GM18907 (cell line): ENCODE data around the gene RCSD1.
"Not testable (repeated sequence)": the region's sequence is repeated elsewhere in the genome, so short reads cannot be mapped to it uniquely, and the experiment has no call there.

Source experiments
- ATAC-seq: cut with Tn5 transposase; IDR thresholded peaks from one replicate; pipeline ENCODE4 v1.9.1; 2021; ENCODE audit warnings: mild to moderate bottlenecking, moderate library complexity; ENCODE audit not compliant: unreplicated experiment

RCSD1 gene

GRCh38 chr1:167710836-167711235, 80.8 kb downstream of the RCSD1 start:
- ATAC-seq = no peak

- no peak for ATAC-seq
Measured at GRCh38 chr1:167711797-167712196, 81.8 kb downstream of the RCSD1 start.

GRCh38 chr1:167713330-167714081, 83.5 kb downstream of the RCSD1 start:
- no peak for ATAC-seq

- peak; percentile 60 for ATAC-seq
Measured at GRCh38 chr1:167714098-167714438, 84.0 kb downstream of the RCSD1 start.

GRCh38 chr1:167714439-167715156, 84.6 kb downstream of the RCSD1 start:
- ATAC-seq = peak; percentile 60

GRCh38 chr1:167715157-167715999, 85.3 kb downstream of the RCSD1 start:
- ATAC-seq = peak; percentile 56

- ATAC-seq = no peak
Measured at GRCh38 chr1:167716000-167716271, 85.9 kb downstream of the RCSD1 start.

GRCh38 chr1:167717351-167717750, 87.3 kb downstream of the RCSD1 start:
- ATAC-seq = no peak

- ATAC-seq = no peak
Measured at GRCh38 chr1:167718914-167719691, 89.1 kb downstream of the RCSD1 start.

- ATAC-seq = not testable (repeated sequence)
Measured at GRCh38 chr1:167719715-167720421, 89.8 kb downstream of the RCSD1 start.

GRCh38 chr1:167720965-167721616, 91.1 kb downstream of the RCSD1 start:
- ATAC-seq = peak; percentile 13

- peak; percentile 89 for ATAC-seq
Measured at GRCh38 chr1:167721617-167722151, 91.7 kb downstream of the RCSD1 start, which contains the start of gene MPZL1. Gene MPZL1, plus strand, starts transcription at chr1:167721982. Its CDS starts 170 bp downstream, at chr1:167722152.

- peak; percentile 45 for ATAC-seq
Measured at GRCh38 chr1:167722152-167722869, 92.3 kb downstream of the RCSD1 start.

- ATAC-seq = no peak
Measured at GRCh38 chr1:167722870-167723251, 92.8 kb downstream of the RCSD1 start.

- ATAC-seq = no peak
Measured at GRCh38 chr1:167723707-167724323, 93.8 kb downstream of the RCSD1 start.

GRCh38 chr1:167726008-167726407, 96.0 kb downstream of the RCSD1 start:
- no peak for ATAC-seq

GRCh38 chr1:167728818-167729410, 98.9 kb downstream of the RCSD1 start:
- ATAC-seq = no peak

GRCh38 chr1:167734227-167734626, 104.2 kb downstream of the RCSD1 start:
- ATAC-seq = no peak
